SK-N-SH (cell line): ENCODE results near the gene ADAMTS1. TPM values are rescaled to one million over a fixed set of nuclear protein-coding genes. Genes with fewer than 3 reads are reported as not detected.

Experiments used
- CTCF ChIA-PET: fragments of 300-600, 350-600 bp; formaldehyde crosslinking; extraction: SDS; loops from one replicate; lab custom pipeline; 2021; lab: Yijun Ruan, JAX
- POLR2A ChIA-PET: fragments of 350-600 bp; sonication (Branson Sonifier 250); formaldehyde crosslinking; extraction: SDS; loops from one replicate; lab custom pipeline; 2020; ENCODE audit warnings: antibody characterized with exemption, inconsistent platforms; lab: Yijun Ruan, JAX
- DNase-seq: peaks from one replicate; pipeline ENCODE4 v3.0.0; 2012
- H2AFZ ChIP-seq: fragments of 200-600 bp; sonication (generic); 2 replicates; pipeline ENCODE4 v1.8.1; 2016; ENCODE audit warnings: antibody characterized with exemption, mild to moderate bottlenecking, low read depth
- H3F3A ChIP-seq: fragments of 200-600 bp; sonication (generic); replicated peaks from 2 replicates; pipeline ENCODE3; 2016; ENCODE audit warnings: antibody characterized with exemption, mild to moderate bottlenecking; ENCODE audit not compliant: insufficient read depth
- H3K27ac ChIP-seq, 2 experiments: fragments of 200-500 bp in 1 of 2; fragments of 200-600 bp in 1 of 2; sonication (Bioruptor generic) in 1 of 2; sonication (generic), shearing (Covaris generic) in 1 of 2; 2 replicates each; pipeline versions ENCODE4 v1.5.1 to v1.6.1; 2014 to 2016; ENCODE audit warnings: low read depth in 2 of 2, inconsistent platforms in 1 of 2, low read length in 1 of 2, mild to moderate bottlenecking in 1 of 2, mixed read lengths in 1 of 2
- H3K27me3 ChIP-seq: fragments of 200-600 bp; sonication (generic), shearing (Covaris generic); 2 replicates; pipeline ENCODE4 v1.6.1; 2016; ENCODE audit warnings: mixed run types; ENCODE audit not compliant: insufficient read depth
- H3K36me3 ChIP-seq, 2 experiments: fragments of 200-500 bp in 1 of 2; fragments of 200-600 bp in 1 of 2; sonication (Bioruptor generic) in 1 of 2; sonication (generic) in 1 of 2; replicated peaks in 1 of 2; 2 replicates each; pipeline versions ENCODE3 to v1.5.1; 2014 to 2016; ENCODE audit warnings: low read length in 1 of 2, mild to moderate bottlenecking in 1 of 2; ENCODE audit not compliant: insufficient read depth in 2 of 2, control insufficient read depth in 1 of 2
- H3K4me1 ChIP-seq, 2 experiments: fragments of 200-500 bp in 1 of 2; fragments of 200-600 bp in 1 of 2; sonication (Bioruptor generic) in 1 of 2; sonication (generic), shearing (Covaris generic) in 1 of 2; 2 replicates each; pipeline versions ENCODE4 v1.5.1 to v1.6.1; 2014 to 2016; ENCODE audit warnings: low read depth in 1 of 2, low read length in 1 of 2, mixed run types in 1 of 2; ENCODE audit not compliant: insufficient read depth in 2 of 2, control insufficient read depth in 1 of 2
- H3K4me2 ChIP-seq: fragments of 200-600 bp; sonication (generic), shearing (Covaris generic); 2 replicates; pipeline ENCODE4 v1.6.1; 2017; ENCODE audit warnings: mixed run types
- H3K4me3 ChIP-seq, 2 experiments: fragments of 200-500 bp in 1 of 2; fragments of 200-600 bp in 1 of 2; sonication (Bioruptor generic) in 1 of 2; sonication (generic), shearing (Covaris generic) in 1 of 2; 2 replicates each; pipeline versions ENCODE4 v1.5.1 to v1.8.1; 2014 to 2016; ENCODE audit warnings: low read depth in 2 of 2, inconsistent platforms in 1 of 2, low read length in 1 of 2, mild to moderate bottlenecking in 1 of 2, mixed read lengths in 1 of 2, moderate library complexity in 1 of 2
- H3K79me2 ChIP-seq: fragments of 200-600 bp; sonication (generic); 2 replicates; pipeline ENCODE4 v1.8.1; 2017; ENCODE audit warnings: mild to moderate bottlenecking; ENCODE audit not compliant: insufficient read depth
- H3K9ac ChIP-seq: fragments of 200-600 bp; sonication (generic); 2 replicates; pipeline ENCODE4 v1.6.1; 2017; ENCODE audit warnings: mixed run types
- H3K9me2 ChIP-seq: fragments of 200-600 bp; sonication (generic); 2 replicates; pipeline ENCODE4 v1.6.1; 2017; ENCODE audit warnings: mixed run types
- H3K9me3 ChIP-seq: fragments of 200-600 bp; sonication (generic); 2 replicates; pipeline ENCODE4 v1.6.1; 2017; ENCODE audit warnings: mixed run types, mild to moderate bottlenecking, moderate library complexity
- H4K20me1 ChIP-seq: fragments of 200-600 bp; sonication (generic); 2 replicates; pipeline ENCODE4 v1.6.1; 2017; ENCODE audit warnings: mild to moderate bottlenecking, mixed run types; ENCODE audit not compliant: insufficient read depth
- CHD2 ChIP-seq: fragments of 150-350 bp; IDR thresholded peaks from 2 replicates; pipeline ENCODE4 v1.6.1; 2018; ENCODE audit warnings: low read length; ENCODE audit not compliant: partially characterized antibody
- CTCF ChIP-seq: fragments of 200-600 bp; sonication (generic); IDR thresholded peaks from 2 replicates; pipeline ENCODE4 v1.6.1; 2017; ENCODE audit warnings: antibody characterized with exemption, mild to moderate bottlenecking, moderate library complexity
- FOXJ3 ChIP-seq: sonication (generic); formaldehyde crosslinking; IDR thresholded peaks from 2 replicates; pipeline ENCODE4 v1.5.1; 2020; ENCODE audit warnings: mild to moderate bottlenecking, missing genetic modification reagents
- GATA2 ChIP-seq: sonication (generic); formaldehyde crosslinking; IDR thresholded peaks from 2 replicates; pipeline ENCODE4 v1.5.0; 2020; ENCODE audit warnings: mild to moderate bottlenecking, missing genetic modification reagents
- MAX ChIP-seq: IDR thresholded peaks from 2 replicates; pipeline ENCODE4 v1.4.0; 2012; ENCODE audit warnings: low read depth
- MEF2A ChIP-seq: IDR thresholded peaks from 2 replicates; pipeline ENCODE4 v1.4.0; 2012; ENCODE audit warnings: low read depth, borderline replicate concordance
- MXI1 ChIP-seq: IDR thresholded peaks from 2 replicates; pipeline ENCODE4 v1.6.1; 2012; ENCODE audit warnings: mild to moderate bottlenecking, low read depth, low read length, improper control_type of control experiment
- NRF1 ChIP-seq: IDR thresholded peaks from 2 replicates; pipeline ENCODE4 v1.6.1; 2012; ENCODE audit warnings: low read depth, mild to moderate bottlenecking, low read length
- POLR2AphosphoS5 ChIP-seq: IDR thresholded peaks from 2 replicates; pipeline ENCODE4 v1.6.1; 2012; ENCODE audit warnings: low read depth, low read length
- RAD21 ChIP-seq: IDR thresholded peaks from 2 replicates; pipeline ENCODE4 v1.6.1; 2012; ENCODE audit warnings: mild to moderate bottlenecking, low read length
- RXRA ChIP-seq: IDR thresholded peaks from 2 replicates; pipeline ENCODE4 v1.4.0; 2012; ENCODE audit warnings: low read depth, mild to moderate bottlenecking, borderline replicate concordance
- SMC3 ChIP-seq: IDR thresholded peaks from 2 replicates; pipeline ENCODE4 v1.6.1; 2012; ENCODE audit warnings: low read depth, low read length, improper control_type of control experiment
- YY1 ChIP-seq: IDR thresholded peaks from 2 replicates; pipeline ENCODE4 v1.4.0; 2012; ENCODE audit warnings: low read depth, mild to moderate bottlenecking
- WGBS: methylation state at CpG from one replicate; pipeline ENCODE4 v1.1.6; 2017; ENCODE audit warnings: low lambda C conversion rate; 5-methylcytosine and 5-hydroxymethylcytosine counted together
- polyA plus RNA-seq, 3 experiments: library from polyadenylated mRNA; depleted of rRNA; stranded (reverse); fragments of >200 nt; gene quantifications; 2 replicates each; pipeline ENCODE4 v1.2.3, GENCODE V29; 2012

ADAMTS1 gene
- polyA plus RNA-seq, 1 of the 3 experiments (the other 2 are of a cell fraction): 137 TPM

GRCh38 chr21:26850116-26850643, 5.0 kb upstream of the ADAMTS1 start (continued):
- no peak for TF ChIP-seq RXRA
- TF ChIP-seq POLR2AphosphoS5: no peak
- no peak for TF ChIP-seq MEF2A
- no peak for TF ChIP-seq NRF1
- no peak for TF ChIP-seq YY1
- TF ChIP-seq SMC3: peak; percentile 58

- WGBS: 14% methylated on average over 4 of the region's 4 CpGs
- 0 out of 2 replicates have a peak overlapping the region, but pooled peaks have one; percentile 22 for H3K4me2 ChIP-seq
- H3K27me3 ChIP-seq: no peaks in the 10 kb centered on the region
- peaks cover 4% of the 10 kb centered on the region for H3K79me2 ChIP-seq
- H3F3A ChIP-seq: peaks cover 14% of the 10 kb centered on the region
- ChIA-PET CTCF (interaction anchor here (0.7 to 7.1 kb wide), 29 partner anchors 12 to 1899 kb away, joined by 3 to 92 read pairs (median 4); no protein-coding TSS in a partner anchor), POLR2A (no interaction called here)
- H3K4me1 ChIP-seq: peaks cover 0 to 14% of the 10 kb centered on the region in 2 experiments; a peak in 2 of 4 replicates
- H2AFZ ChIP-seq: no peak overlapping the region; the same call in 1 of the 2 replicates
- peaks cover 4% of the 10 kb centered on the region; the same call in 1 of the 2 replicates for H4K20me1 ChIP-seq
- H3K36me3 ChIP-seq: no peaks in the 10 kb centered on the region
- no peak overlapping the region; a peak in 1 of 4 replicates for H3K4me3 ChIP-seq
- H3K9me3 ChIP-seq: no peaks in the 10 kb centered on the region
- H3K9me2 ChIP-seq: no peaks in the 10 kb centered on the region
- TF ChIP-seq CHD2: no peak
- TF ChIP-seq SMC3: peak; percentile 58
- TF ChIP-seq CTCF: peak; percentile 79
- TF ChIP-seq RAD21: peak; percentile 84
- peak; percentile 45 for DNase-seq
- no peak overlapping the region for H3K9ac ChIP-seq
- peak overlapping the region in 1 of 2 experiments; percentile 53; a peak in 1 of 4 replicates for H3K27ac ChIP-seq
Observed at GRCh38 chr21:26849428-26850115, 4.4 kb upstream of the ADAMTS1 start.

- peaks cover 0 to 14% of the 10 kb centered on the region in 2 experiments; a peak in 2 of 4 replicates for H3K4me1 ChIP-seq
- no peak overlapping the region for H3K4me2 ChIP-seq
- H3K27ac ChIP-seq: no peak overlapping the region; a peak in 1 of 4 replicates
- 75% methylated on average over 2 of the region's 2 CpGs for WGBS
- DNase-seq: no peak
- H3K27me3 ChIP-seq: no peaks in the 10 kb centered on the region
- no peak overlapping the region for H3K4me3 ChIP-seq
- H3K9ac ChIP-seq: no peak overlapping the region
- no peaks in the 10 kb centered on the region for H3K9me3 ChIP-seq
- peaks cover 14% of the 10 kb centered on the region for H3F3A ChIP-seq
- H4K20me1 ChIP-seq: peaks cover 20% of the 10 kb centered on the region
- H3K36me3 ChIP-seq: no peaks in the 10 kb centered on the region
- H3K79me2 ChIP-seq: peaks cover 20% of the 10 kb centered on the region
- no peaks in the 10 kb centered on the region for H3K9me2 ChIP-seq
- ChIA-PET POLR2A (no interaction called here), CTCF (interaction anchor here (1.2 to 7.1 kb wide), 4 partner anchors 852 to 1896 kb away, joined by 3 to 92 read pairs (median 16); no protein-coding TSS in a partner anchor)
- no peak overlapping the region for H2AFZ ChIP-seq
- TF ChIP-seq FOXJ3 (no peak), RAD21 (no peak), GATA2 (CRISPR knock-in tag) (no peak), MAX (no peak), MXI1 (no peak)
Observed at GRCh38 chr21:26847921-26848320, 2.7 kb upstream of the ADAMTS1 start.
